ENCODE results near the gene IQGAP2.
A peak's percentile ranks its signal among the peaks of the same experiment; 100 is the strongest.
"Not testable (repeated sequence)": the region's sequence is repeated elsewhere in the genome, so short reads cannot be mapped to it uniquely, and the experiment has no call there.

The IQGAP2 gene, protein sequence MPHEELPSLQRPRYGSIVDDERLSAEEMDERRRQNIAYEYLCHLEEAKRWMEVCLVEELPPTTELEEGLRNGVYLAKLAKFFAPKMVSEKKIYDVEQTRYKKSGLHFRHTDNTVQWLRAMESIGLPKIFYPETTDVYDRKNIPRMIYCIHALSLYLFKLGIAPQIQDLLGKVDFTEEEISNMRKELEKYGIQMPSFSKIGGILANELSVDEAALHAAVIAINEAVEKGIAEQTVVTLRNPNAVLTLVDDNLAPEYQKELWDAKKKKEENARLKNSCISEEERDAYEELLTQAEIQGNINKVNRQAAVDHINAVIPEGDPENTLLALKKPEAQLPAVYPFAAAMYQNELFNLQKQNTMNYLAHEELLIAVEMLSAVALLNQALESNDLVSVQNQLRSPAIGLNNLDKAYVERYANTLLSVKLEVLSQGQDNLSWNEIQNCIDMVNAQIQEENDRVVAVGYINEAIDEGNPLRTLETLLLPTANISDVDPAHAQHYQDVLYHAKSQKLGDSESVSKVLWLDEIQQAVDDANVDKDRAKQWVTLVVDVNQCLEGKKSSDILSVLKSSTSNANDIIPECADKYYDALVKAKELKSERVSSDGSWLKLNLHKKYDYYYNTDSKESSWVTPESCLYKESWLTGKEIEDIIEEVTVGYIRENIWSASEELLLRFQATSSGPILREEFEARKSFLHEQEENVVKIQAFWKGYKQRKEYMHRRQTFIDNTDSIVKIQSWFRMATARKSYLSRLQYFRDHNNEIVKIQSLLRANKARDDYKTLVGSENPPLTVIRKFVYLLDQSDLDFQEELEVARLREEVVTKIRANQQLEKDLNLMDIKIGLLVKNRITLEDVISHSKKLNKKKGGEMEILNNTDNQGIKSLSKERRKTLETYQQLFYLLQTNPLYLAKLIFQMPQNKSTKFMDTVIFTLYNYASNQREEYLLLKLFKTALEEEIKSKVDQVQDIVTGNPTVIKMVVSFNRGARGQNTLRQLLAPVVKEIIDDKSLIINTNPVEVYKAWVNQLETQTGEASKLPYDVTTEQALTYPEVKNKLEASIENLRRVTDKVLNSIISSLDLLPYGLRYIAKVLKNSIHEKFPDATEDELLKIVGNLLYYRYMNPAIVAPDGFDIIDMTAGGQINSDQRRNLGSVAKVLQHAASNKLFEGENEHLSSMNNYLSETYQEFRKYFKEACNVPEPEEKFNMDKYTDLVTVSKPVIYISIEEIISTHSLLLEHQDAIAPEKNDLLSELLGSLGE (N-terminal part only)

DNA sequence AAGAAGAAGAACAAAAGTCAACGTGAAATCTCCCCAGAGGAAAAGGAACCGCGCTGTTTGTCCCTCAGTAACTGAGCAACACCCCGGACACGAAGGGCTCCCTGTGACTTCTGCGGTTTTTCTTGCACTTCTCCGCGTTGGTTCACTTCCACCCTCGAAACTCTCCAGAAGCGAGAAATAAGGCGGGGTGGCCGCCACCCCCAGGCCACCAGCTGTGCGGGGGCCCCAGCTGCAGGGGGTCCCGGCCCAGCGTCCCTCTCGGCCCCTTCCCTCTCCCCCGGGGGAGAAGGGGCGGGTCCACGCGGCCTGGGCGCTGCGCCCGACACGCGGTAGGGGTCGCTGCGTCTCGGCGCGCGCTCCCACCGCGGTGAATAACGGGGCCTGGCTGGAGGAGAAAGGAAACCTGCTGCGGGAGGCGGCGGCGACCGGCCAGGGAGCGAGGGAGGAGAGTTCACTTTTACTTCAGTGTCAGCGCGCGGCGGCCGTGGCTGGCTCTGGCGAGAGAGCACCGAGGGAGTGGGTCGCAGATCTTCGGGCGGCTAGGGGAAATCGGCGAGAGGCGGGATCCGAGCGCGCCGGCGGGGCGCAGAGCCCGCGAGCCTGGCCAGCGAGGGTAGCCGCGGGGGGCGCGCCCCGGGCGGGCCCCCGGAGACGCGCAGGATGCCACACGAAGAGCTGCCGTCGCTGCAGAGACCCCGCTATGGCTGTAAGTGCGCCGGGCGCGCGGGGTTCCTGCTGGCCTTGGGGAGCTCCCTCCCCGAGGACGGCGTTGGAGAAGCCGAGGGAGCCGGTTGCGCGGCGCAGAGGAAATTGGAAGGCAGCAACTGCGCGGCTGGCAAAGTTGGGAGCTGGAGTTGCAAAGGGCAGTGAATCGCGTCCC, at the start of gene IQGAP2:
Gene IQGAP2 (plus strand): TSS at position 400 of the 880 bp plus-strand sequence. CDS start 261 bp downstream, at position 661.
- peak; percentile 63 to 68 (median 63) for DNase-seq (ENCODE audit: low read depth in 3 of 3)

DNA sequence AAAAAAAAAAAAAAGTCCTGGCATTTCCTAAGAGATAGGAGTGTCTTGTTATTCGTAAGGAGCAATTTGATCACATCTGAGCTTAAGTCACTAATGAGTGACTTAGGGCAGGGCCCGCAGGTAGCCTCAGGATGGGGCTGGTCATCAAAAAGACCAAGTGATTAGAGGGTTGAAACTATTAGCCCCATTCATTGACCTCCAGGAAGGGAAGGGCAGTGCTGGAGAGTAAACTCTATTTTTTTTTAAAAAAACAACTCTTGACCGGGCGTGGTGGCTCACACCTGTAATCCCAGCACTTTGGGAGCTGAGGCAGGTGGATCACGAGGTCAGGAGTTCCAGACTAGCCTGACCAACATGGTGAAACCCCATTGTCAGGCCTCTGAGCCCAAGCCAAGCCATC, 46.2 kb upstream of the IQGAP2 start:
- DNase-seq (ENCODE audit: low read depth in 3 of 3), result no peak

DNA sequence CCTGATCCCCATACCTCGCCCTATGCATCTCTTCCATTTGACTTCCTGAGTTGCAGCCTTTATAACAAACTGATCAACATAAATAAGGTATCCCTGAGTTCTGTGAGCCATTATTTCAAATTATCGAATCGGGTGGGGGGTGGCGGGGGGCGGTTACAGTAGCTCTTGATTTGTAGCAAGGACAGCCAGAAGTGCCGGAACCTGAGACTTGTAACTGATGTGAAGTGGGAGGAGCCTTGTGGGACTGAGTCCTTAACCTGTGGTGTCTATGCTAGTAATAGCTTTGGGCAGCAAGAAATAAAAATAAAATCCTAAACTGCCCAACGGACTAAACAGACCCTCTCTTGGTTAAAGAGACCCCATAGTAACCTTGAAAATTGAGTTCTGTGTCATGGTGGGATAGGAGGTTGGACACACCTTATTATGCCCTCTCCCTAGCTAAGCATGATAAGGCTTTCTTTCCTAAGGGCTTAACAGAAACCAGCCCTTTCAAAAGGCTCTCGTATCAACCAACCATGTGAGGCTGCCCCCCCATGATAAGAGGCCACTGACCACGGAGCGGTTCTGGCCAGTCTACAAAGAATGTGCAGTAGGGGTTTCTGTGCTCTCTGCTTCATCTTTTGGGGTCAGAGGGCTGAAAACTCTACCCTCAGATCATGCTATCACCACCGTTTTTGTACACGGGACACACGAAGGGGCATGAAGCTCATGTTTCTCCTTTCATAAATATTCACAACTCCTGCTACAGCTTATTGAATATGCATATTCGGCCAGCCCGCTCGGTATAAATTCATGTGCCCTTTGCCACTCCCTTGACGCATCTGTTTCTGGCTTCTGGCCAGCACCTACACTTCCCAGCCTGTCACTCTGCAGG, 39.5 kb upstream of the IQGAP2 start:
- no peak for DNase-seq (ENCODE audit: low read depth in 3 of 3)

DNA sequence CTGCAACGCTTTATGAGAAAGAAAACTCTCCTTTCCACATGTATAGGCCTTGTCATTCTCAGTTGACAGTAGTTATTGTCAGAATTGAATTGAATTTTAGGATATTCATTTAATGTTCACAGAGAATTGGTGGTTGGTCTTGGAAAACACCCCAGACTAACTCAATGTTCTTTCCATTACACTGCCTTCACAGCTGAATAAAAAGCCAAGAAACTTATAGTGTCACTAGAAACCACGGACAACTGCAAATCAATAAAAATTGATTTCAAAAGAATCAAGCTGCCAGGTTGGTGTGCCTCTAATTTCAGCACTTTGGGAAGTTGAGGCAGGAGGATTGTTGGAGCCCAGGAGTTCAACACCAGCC, 38.9 kb upstream of the IQGAP2 start:
- DNase-seq (ENCODE audit: low read depth in 3 of 3), result no peak

DNA sequence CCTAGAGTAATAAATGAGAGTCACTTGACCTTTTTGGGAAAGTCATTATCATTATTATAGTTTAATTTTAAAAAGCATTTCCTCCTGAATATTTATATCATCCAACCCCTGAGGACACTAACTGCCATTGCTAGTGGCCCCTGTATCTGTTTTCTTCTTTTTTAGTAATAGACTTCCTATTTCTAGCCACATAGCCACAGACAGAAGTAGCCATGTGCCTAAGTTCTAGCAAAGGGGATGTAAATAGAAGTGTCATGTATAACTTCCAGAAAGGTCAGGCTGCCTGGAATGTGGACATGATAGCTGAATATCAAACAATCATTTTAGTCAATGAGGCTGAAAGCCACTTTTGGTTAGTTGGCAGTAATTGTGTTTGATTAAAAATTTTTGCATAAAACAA, 37.5 kb upstream of the IQGAP2 start:
- no peak for DNase-seq (ENCODE audit: low read depth in 3 of 3)

DNA sequence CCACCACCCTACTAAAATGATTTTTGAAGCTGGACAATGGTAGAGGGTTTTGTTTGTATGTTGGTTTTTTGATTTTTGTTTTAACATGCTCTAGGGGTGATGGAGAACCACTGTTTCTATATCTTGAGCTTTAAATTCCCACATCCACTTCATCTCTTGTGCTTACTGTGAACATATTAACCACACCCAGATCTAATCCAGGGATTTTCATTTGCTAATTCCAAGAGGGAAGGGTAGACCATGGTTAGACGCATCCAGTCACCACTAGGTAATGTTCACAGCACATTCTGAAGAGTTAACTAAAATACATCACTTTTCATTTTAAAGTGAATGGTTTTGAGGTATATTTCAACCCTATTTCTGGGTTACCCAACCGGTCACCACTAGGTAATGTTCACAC, 36.5 kb upstream of the IQGAP2 start:
- DNase-seq (ENCODE audit: low read depth in 3 of 3), result no peak

DNA sequence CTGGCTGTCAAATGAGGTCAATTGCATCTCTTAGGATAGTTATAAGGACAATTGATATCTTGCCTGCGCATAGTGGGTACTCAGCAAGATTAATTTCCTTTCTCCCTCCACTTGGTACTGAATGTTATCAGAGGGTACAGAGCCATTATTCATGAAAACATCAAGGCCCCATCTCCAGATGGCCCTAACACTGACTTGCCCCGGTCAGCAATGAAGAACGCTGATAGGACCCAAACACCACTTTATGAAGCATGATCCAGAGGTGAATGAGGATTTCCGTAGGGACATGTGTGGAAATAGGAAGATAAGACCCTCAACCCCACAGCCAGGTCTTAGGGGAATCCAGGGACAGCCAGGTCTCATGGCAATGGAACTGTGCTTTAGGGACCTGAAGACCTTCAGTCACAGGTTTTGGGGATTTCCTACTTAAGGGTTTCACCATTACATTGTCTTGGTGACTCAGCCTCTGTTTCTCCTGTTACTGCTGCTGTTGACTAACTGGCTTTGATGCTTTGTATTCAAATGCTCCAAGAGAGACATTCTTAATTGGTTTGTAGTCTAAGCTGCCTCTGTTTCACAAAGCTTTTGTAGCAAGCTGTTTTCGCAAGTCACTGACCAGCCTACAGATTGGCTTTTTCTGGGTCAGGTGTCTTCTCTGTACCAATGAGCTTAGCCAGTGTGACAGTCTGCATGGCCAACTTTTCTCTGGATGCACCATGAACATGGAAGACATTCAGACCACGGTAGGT, 35.3 kb upstream of the IQGAP2 start:
- no peak for DNase-seq (ENCODE audit: low read depth in 3 of 3)

DNA sequence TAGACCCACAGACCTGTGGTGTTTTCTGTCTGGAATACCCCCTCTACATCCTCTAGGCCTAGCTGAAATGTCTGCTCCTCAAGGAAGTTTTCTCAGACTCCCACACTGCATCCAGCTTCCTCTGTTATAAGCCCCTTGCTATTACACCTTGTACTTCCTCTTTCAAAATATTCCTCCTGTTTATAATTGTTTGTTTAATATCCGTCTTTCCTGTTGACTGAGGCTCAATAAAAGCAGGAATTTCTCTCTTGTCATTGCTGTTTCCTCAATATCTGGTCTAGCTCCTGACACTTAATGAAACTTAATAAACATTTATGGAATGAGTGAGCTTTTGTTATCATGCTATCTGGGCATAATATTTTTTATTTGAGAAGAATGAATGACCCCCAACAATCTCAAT, 34.1 kb upstream of the IQGAP2 start:
- no peak for DNase-seq (ENCODE audit: low read depth in 3 of 3)

DNA sequence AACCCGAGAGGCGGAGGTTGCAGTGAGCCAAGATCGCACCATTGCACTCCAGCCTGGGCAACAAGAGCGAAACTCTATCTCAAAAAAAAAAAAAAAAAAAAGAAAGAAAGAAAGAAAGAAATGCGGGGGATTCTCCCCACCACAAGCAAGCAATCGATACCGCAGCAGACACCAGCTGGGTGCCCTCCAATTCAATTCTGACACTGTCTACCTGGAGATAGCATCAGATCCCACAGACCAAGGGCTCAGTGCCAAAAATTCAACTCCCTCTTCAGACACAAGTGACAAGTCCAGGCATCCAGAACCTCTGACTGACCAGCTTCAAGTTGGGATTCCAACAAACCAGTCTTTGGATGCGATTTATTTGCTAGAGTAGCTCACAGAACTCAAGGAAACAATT, 33.4 kb upstream of the IQGAP2 start:
- DNase-seq (ENCODE audit: low read depth in 3 of 3), result not testable (repeated sequence)

DNA sequence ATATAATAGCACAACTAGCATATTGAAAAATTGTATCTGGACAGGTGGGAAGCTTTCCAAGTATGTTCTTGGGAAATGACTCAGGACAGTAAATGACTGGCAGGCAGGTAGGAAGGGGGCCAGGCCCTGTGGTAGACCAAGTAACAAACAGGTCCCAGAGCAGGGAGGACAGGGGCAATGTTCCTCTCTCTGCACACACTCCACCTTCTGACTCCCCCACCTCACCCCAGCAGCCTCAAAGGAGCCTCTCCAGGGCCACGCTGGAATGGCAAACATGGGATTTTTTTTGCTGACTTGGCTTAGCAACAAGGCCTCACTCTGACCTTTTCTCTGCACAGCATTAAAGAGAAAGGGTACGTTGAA, 31.1 kb upstream of the IQGAP2 start:
- no peak for DNase-seq (ENCODE audit: low read depth in 3 of 3)

DNA sequence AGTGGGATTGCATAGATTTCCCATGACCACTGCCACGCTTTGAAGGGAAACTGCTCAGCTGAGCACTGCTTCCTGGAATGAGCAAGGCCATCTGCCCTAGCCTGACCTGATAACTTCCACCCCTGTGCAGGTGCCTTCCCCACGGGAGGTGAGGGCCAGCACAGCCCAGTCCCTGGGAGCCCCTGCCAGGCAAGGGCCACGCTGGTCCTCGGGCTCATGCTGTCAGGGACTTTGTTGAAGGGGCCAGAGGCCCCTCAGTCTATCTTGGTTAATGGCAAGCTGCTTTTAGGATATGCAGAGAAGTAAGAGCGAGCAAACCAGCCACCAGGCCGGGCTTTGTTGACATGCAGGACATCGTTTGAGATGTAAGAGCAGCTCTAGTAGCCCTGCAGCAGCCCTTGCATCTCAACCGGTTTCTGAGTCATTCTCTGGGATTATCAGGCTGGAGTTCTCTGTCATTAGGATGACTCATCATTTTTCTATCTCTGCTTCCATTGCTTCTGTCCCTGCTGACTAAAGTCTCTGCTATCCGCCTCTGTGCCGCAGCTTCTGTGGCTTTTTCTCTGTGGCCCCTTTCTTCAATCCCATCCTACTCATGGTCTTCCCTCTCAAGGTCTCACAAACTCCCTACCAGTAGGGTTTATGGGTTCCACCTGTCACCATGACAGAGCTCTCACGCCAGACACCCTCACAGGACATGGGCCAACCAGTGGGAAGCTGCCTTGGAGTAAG, 30.6 kb upstream of the IQGAP2 start:
- no peak for DNase-seq (ENCODE audit: low read depth in 3 of 3)

DNA sequence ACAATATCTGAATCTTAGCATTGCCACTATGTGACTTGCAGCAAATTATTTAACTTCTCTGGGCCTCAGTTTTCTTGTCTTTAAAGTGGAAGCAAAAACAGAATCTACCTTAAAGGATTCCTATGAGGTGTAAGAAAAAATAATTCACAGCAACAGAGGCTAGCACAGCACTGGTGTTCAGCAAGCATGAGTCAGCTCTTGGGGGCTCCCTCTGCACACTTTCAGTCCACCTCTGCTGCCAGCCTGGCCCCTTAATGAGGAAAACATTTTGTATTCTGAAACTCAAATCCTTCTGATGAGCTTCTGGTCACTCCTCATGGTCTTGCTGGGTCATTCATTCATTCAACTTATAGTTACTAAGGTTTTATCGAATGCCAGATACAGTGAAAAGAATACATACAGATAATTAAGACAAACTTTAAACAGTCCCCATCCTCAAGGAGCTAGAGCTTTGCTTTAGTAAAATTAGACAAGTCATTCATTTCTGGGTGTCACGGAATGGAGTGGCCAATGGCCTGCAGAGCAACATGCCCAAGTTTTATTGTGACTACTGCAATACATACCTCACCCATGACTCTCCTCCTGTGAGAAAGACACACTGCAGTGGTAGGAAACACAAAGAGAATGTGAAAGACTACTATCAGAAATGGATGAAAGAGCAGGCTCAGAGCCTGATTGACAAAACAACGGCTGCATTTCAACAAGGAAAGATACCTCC, 26.8 kb upstream of the IQGAP2 start:
- DNase-seq (ENCODE audit: low read depth in 3 of 3), result no peak

DNA sequence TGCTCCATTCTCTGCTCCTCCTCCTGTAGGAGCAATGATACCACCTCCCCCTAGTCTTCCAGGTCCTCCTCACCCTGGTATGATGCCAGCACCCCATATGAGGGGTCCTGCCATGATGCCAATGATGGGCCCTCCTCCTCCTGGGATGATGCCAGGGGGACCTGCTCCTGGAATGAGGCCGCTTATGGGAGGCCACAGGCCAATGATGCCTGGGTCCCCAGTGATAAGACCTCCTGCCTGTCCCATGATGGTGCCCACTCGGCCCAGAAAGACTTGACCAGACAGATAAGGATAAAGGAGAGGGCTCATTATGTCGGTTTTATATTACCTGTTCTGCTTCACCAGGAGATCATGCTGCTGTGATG, 26.2 kb upstream of the IQGAP2 start:
- no peak for DNase-seq (ENCODE audit: low read depth in 3 of 3)

DNA sequence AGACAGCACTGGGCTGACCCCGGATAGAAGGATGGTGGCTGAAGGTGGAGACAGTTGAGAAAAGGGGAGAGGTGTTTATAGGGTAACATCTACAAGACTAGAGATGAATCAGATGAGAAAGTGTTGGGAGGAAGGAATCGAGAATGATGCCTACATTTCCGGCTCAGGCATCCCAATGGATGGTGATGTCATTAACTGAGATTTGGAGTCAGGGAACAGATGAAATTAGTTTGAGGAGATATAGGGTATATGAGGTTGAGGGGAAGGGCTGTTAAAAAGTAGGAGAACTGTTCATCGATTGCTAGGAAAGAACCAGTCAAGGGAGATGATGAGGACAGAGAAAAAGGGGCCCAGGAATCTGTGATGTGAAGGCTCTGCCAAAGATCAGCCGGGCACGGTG, 24.7 kb upstream of the IQGAP2 start:
- DNase-seq (ENCODE audit: low read depth in 3 of 3), result no peak

DNA sequence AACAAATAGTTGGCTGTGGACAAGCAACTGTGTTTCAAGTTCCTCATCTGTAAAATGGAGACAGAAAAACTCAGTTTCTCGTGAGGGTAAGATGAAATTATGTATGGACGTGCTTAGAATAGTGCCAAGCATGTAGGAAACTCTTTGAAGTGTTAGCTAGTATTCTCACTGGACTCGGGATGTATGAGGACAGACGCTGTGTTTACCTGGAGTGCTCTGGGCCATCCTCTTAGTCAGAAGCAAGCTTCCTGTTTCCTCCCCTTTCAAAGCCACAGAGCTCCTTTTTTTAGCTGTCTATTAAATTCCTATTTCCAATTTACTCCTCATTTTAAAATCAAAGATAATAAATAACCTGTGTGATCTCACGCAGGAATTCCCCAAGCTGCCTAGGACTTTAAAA, 23.8 kb upstream of the IQGAP2 start:
- DNase-seq (ENCODE audit: low read depth in 3 of 3), result no peak

DNA sequence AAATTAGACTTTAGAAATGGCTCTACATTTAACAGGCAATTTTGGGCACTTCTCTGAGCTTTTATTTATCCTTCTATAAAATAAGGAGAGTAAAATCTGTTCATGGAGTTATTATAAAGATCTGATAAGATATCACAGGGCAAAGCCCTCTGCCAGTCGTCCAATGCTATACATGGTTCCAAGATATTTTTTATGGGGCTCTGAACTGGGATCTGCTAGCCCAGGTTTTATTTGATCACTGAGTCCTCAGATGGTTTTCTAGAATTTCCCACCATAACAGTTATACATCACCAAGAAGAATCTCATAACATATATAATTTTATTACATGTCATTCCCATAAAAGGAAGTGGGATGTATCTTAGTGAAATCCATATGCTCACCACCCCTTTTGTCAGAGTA, 23.2 kb upstream of the IQGAP2 start:
- no peak for DNase-seq (ENCODE audit: low read depth in 3 of 3)

DNA sequence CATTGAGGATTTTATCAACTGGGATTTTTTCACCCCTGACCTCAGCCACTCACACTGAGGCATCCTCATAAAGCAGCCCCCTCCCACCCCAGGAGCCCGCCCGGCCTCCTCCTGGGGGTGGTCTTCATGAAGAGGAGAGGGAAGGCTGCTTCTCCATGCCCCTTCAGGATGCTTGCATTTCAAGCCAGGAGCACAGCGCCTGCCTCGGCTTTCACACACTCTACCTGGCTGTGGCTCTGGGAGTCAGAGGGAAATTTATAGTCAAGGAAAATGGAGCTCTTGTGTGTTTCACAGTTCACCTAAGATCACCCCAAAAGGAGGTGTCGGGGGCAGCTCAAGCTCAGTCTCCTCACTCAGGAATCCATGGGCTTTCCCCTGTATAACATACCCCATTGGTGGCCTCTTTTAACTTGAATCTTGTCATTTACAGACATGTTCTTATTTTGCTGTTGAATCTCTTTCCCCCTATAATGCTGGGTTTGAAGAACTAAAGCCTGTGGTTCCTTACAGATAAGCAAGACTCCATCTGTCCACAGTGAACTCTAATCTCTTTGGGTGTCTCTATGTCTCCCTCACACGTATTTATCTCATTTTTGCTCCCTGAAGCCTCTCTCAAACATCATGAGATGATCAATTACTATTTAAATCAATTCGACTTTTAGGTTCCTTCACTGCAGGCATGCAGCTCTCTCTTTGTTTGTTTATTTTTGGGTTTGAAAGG, 22.6 kb upstream of the IQGAP2 start:
- no peak for DNase-seq (ENCODE audit: low read depth in 3 of 3)

Data from stimulated activated CD4-positive, alpha-beta T cell treated with anti-CD3 and anti-CD28 coated beads, TNF-alpha, amount 100 ng/mL, for 4 hours (primary cell).